ENCODE results near the gene PSMB10.

- no peak for TF ChIP-seq CTCF (IDR thresholded peaks at IDR 0.05; ENCODE audit: insufficient read depth, low read depth, low read length)
- TF ChIP-seq EZH2 (IDR thresholded peaks at IDR 0.05; ENCODE audit: insufficient read depth, low read length): no peak
These were observed 9.5 kb upstream of the PSMB10 start for GRCh38 chr16:67946128-67946569.
